Measurements from ENCODE around the gene HINT2.

HINT2 gene

DNA sequence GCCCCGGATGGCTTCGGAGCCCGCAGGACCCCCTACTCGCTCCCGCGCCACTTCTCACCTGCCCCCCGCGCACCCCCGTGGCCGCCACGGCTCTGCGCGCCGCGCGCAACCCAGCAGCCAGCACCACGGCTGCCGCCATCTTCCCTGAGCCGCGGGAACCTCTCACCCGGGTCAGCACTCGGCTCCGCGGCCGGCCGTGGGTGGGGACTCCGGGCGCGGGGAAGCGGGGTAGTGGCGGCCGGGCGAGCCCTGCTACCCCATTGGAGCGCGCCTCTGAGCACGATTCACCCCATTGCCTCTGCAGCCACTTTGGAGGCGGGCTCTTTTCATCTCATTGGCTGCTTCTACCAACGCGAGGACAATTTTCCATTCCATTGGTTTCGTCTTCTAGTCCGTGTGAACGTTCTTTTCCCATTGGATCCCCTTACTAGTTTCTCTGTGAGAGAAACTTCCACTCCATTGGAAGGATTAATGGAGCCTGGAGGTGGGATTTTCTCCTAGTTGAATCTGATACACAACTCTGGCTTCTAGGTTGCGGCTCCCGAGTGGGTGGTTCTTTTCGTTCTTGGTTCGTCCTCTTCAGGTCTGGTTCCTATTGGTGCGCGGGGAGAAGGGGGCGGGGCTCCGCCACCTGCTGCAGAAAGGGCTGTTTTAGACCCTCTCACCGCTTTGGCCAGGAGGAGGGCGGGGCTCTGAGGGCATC lies at the start of gene HINT2:
Gene HINT2 (minus strand): TSS at position 202 of the 703 bp plus-strand sequence. CDS start 63 bp downstream, at position 139.
- peak; percentile 86 to 87 for ATAC-seq

GRCh38 chr9:35863583-35863982 lies 48.7 kb upstream of the HINT2 start:
- no peak for ATAC-seq

DNA sequence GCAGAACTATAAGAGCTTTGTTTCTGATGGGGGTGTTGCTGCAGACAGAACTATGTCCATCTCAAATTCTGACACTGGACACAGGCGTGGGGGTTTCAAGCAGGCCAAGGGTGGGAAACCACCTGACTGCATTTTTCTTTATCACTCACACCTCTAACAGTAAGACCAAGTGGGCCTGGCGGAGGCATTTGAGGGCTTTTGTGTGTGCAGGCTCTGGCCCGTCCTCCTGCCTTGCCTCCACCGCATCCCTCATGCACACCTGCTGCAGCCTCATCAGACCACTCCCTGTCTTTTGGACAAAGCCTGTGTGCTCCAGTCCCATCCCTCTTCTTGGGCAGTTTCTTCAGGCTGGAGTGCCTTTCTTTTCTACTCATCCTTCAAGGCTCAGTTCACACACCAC lies 47.5 kb upstream of the HINT2 start:
- ATAC-seq, result no peak

GRCh38 chr9:35861161-35861897 lies 46.5 kb upstream of the HINT2 start:
- ATAC-seq, result no peak

- ATAC-seq, result no peak
These were observed 45.1 kb upstream of the HINT2 start for GRCh38 chr9:35859990-35860339.

- ATAC-seq, result peak in 1 of 2 donors; percentile 30
These were observed 44.6 kb upstream of the HINT2 start for GRCh38 chr9:35859310-35859989.

- no peak for ATAC-seq
These were observed 43.6 kb upstream of the HINT2 start for GRCh38 chr9:35858458-35858857.

DNA sequence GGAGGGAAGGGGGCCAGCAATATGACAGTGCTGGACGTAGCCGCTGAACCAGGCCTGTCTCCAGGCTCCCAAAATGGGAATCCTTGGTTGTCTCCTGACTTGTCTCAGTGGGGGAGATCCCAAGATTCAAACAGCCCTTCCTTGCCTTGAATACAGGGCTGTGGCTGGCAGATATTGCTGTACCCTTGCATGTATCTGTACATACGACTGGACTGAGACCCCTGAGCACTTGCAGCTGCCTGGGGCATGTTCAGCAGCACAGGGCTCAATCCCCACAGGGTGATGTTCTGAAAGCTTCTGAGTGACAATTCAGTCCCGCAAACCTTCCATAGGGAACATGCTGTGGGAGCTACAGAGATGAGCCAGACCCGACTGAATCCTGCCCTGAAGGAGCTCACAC lies 42.0 kb upstream of the HINT2 start:
- no peak for ATAC-seq

- no peak for ATAC-seq
These were observed 41.4 kb upstream of the HINT2 start for GRCh38 chr9:35856206-35856605.

- ATAC-seq, result no peak
These were observed 39.4 kb upstream of the HINT2 start for GRCh38 chr9:35854091-35854762.

- ATAC-seq, result no peak
These were observed 38.3 kb upstream of the HINT2 start for GRCh38 chr9:35852876-35853865.

GRCh38 chr9:35852267-35852815 lies 37.5 kb upstream of the HINT2 start:
- ATAC-seq, result no peak

GRCh38 chr9:35847792-35848572 lies 33.1 kb upstream of the HINT2 start:
- peak; percentile 94 to 97 for ATAC-seq

GRCh38 chr9:35845824-35846771 lies 31.3 kb upstream of the HINT2 start:
- ATAC-seq, result no peak

GRCh38 chr9:35844628-35845270 lies 29.9 kb upstream of the HINT2 start:
- ATAC-seq, result no peak

DNA sequence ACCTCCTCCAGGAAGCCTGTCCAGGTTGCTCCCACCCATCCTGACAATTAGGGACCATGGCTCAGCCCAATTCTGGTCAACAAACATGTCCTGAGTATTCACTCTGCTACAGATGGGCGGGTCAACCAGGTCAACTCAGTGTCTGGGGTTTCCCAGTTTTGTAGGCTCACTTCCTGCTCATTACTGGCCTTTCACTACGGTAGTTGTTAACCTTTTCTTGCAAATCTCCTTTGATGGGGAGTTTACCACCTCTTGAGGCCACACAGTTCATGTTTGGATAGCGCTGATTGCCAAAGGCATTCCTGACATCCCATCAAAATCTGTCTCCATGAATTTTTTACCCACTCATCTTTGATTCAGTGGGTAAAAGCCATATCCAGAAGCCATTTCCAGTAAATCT lies 28.0 kb upstream of the HINT2 start:
- ATAC-seq, result peak; percentile 35 to 43

GRCh38 chr9:35842020-35842745 lies 27.3 kb upstream of the HINT2 start:
- ATAC-seq, result no peak

- no peak for ATAC-seq
These were observed 26.7 kb upstream of the HINT2 start for GRCh38 chr9:35841645-35841900.

All from activated CD4-positive, CD25-positive, alpha-beta regulatory T cell treated with anti-CD3 and anti-CD28 coated beads, Interleukin-2, amount 50 U/mL, for 24 hours (primary cell).